Ovary (tissue), 9 donors: ENCODE data around the gene RERE. TPM values are rescaled to one million over a fixed set of nuclear protein-coding genes. Genes with fewer than 3 reads are reported as not detected.
A peak's percentile ranks its signal among the peaks of the same experiment; 100 is the strongest.

ENCODE experiments used
- DNase-seq, 5 donors: peaks; one replicate each; pipeline ENCODE4 v3.0.0-alpha.2; 2019 to 2020
- H3K27ac ChIP-seq, 2 donors: fragments of 200-600 bp; one replicate each; pipeline versions ENCODE4 v1.5.1 to v1.8.0; 2019 to 2022
- H3K27me3 ChIP-seq: fragments of 200-600 bp; one replicate; pipeline ENCODE4 v1.8.0; 2022
- H3K36me3 ChIP-seq: fragments of 200-600 bp; sonication (generic); one replicate; pipeline ENCODE4 v1.5.1; 2019
- H3K4me1 ChIP-seq: one replicate; pipeline ENCODE4 v1.8.1; 2013; ENCODE audit warnings: mild to moderate bottlenecking, moderate library complexity; ENCODE audit not compliant: insufficient read depth
- H3K4me3 ChIP-seq: fragments of 200-600 bp; sonication (generic); one replicate; pipeline ENCODE4 v1.5.1; 2017
- H3K9me3 ChIP-seq, 2 donors: fragments of 200-600 bp in 1 of 2; sonication (generic) in 1 of 2; one replicate each; pipeline versions ENCODE4 v1.5.1 to v1.8.1; 2013 to 2019; ENCODE audit warnings: mild to moderate bottlenecking in 1 of 2, moderate library complexity in 1 of 2
- CTCF ChIP-seq, 3 donors: fragments of 450-650 bp in 2 of 3; fragments of 200-600 bp in 1 of 3; IDR thresholded peaks; one replicate each; pipeline versions ENCODE4 v1.5.1 to v1.8.0; 2016 to 2022; ENCODE audit warnings: antibody characterized with exemption in 3 of 3, mild to moderate bottlenecking in 1 of 3
- EP300 ChIP-seq: sonication (generic); formaldehyde crosslinking; IDR thresholded peaks from one replicate; pipeline ENCODE4 v1.6.1; 2017; ENCODE audit warnings: antibody characterized with exemption
- POLR2A ChIP-seq: fragments of 450-650 bp; IDR thresholded peaks from one replicate; pipeline ENCODE4 v1.6.1; 2017; ENCODE audit warnings: antibody characterized with exemption, mild to moderate bottlenecking, moderate library complexity
- whole genome bisulfite sequencing, 3 donors: extraction: QIAGEN DNeasy Blood & Tissue Kit in 1 of 3; methylation state at CpG; one replicate each; pipeline versions ENCODE4 v1.1.5 to v1.1.7; 2013 to 2017; 5-methylcytosine and 5-hydroxymethylcytosine counted together
- intact Hi-C, 4 donors: fragments of 100-400 bp; cut with DNase I; formaldehyde crosslinking; loops; one replicate each; pipeline versions ENCODE4 v1.11.0 to v1.15.1; 2022 to 2023
- polyA plus RNA-seq, 2 donors: library from polyadenylated mRNA; stranded (reverse); fragments of 200-250 nt in 1 of 2; fragments of 350-450 nt in 1 of 2; fragmentation: Illumina TruSeq in 1 of 2; extraction: RNeasy Lipid Tissue Mini Kit (QIAGEN cat#74804) in 1 of 2; gene quantifications; one replicate each; pipeline ENCODE4 v1.2.3, GENCODE V29; 2013 to 2014
- total RNA-seq, 7 donors: library from RNA; depleted of rRNA in 2 of 7; stranded (reverse); fragments of >200 nt in 2 of 7; fragmentation: NEBNext Ultra II Directional in 3 of 7; extraction: Animal tissue kit (Norgen Biotek cat#: 25700) in 3 of 7; gene quantifications; one replicate each; pipeline versions ENCODE4 v1.1.0 to v1.2.4, GENCODE V29; 2016 to 2023
- donor health status: DM: no; HTN: no; CAD: no; lungs with moderate emphysema.
- donor health status: DM: no; HTN: no; CAD: no.
- donor health status: Bipolar disorder and iron deficiency.
- donor health status: DM: yes; HTN: yes; CAD: no.
- donor health status: DM: no; HTN: no; CAD: no.
- donor health status: DM: yes; HTN: yes; CAD: no.

Gene RERE
- total and polyA plus RNA-seq, 9 donors, result 36.7 to 119 (median 114) TPM

- H3K27me3 ChIP-seq, result no peaks in the 10 kb centered on the region
- peaks cover 18% of the 10 kb centered on the region for H3K4me1 ChIP-seq
- H3K9me3 ChIP-seq, result no peaks in the 10 kb centered on the region
- intact Hi-C loops, result loop anchor here in 1 of 4 donors (10.0 kb wide), 1 partner anchor 49 kb away; no protein-coding TSS in a partner anchor
- peak in 2 of 5 donors; percentile 29 to 40 for DNase-seq
- WGBS, 3 donors, result 80 to 90% (median 85%) methylated on average over 24 of the region's 24 CpGs
- H3K27ac ChIP-seq, result peak overlapping the region in 1 of 2 donors; percentile 11
- H3K36me3 ChIP-seq, result no peaks in the 10 kb centered on the region
- TF ChIP-seq EP300 (no peak), POLR2A (no peak), CTCF (IDR thresholded peaks at IDR 0.05) (no peak)
- no peak overlapping the region for H3K4me3 ChIP-seq
These were observed 461.8 kb downstream of the RERE start for GRCh38 chr1:8355439-8356255.

GRCh38 chr1:8354038-8354437, 463.4 kb downstream of the RERE start:
- Histone ChIP-seq H3K9me3 (no peaks in the 10 kb centered on the region), H3K36me3 (no peaks in the 10 kb centered on the region), H3K27ac (no peak overlapping the region), H3K4me3 (no peak overlapping the region), H3K27me3 (no peaks in the 10 kb centered on the region), H3K4me1 (peaks cover 23% of the 10 kb centered on the region)
- WGBS, 3 donors, result 71 to 75% (median 72%) methylated on average over 8 of the region's 8 CpGs
- DNase-seq, result no peak
- no peak for TF ChIP-seq CTCF (IDR thresholded peaks at IDR 0.05)
- TF ChIP-seq EP300, result no peak
- TF ChIP-seq POLR2A, result no peak
- intact Hi-C loops, result loop anchor here in 1 of 4 donors (10.0 kb wide), 1 partner anchor 51 kb away; no protein-coding TSS in a partner anchor

- H3K27me3 ChIP-seq, result no peaks in the 10 kb centered on the region
- WGBS, 3 donors, result 19 to 28% (median 26%) methylated on average over 21 of the region's 21 CpGs
- intact Hi-C loops, result loop anchor here in 1 of 4 donors (10.0 kb wide), 1 partner anchor 52 kb away; no protein-coding TSS in a partner anchor
- H3K4me1 ChIP-seq, result peaks cover 23% of the 10 kb centered on the region
- peak overlapping the region in 1 of 2 donors; percentile 65 for H3K27ac ChIP-seq
- no peak for TF ChIP-seq EP300
- no peak for TF ChIP-seq POLR2A
- no peak for TF ChIP-seq CTCF (IDR thresholded peaks at IDR 0.05)
- no peaks in the 10 kb centered on the region for H3K9me3 ChIP-seq
- H3K36me3 ChIP-seq, result no peaks in the 10 kb centered on the region
- no peak overlapping the region for H3K4me3 ChIP-seq
- peak in 3 of 5 donors; percentile 30 to 57 (median 48) for DNase-seq
These were observed 464.3 kb downstream of the RERE start for GRCh38 chr1:8352886-8353785.

- peak overlapping the region in 1 of 2 donors; percentile 65 for H3K27ac ChIP-seq
- WGBS, 3 donors, result 7 to 24% (median 14%) methylated on average over 15 of the region's 15 CpGs
- H3K36me3 ChIP-seq, result no peaks in the 10 kb centered on the region
- H3K4me3 ChIP-seq, result no peak overlapping the region
- intact Hi-C loops, result loop anchor here in 1 of 4 donors (10.0 kb wide), 1 partner anchor 52 kb away; no protein-coding TSS in a partner anchor
- peaks cover 23% of the 10 kb centered on the region for H3K4me1 ChIP-seq
- peak in 3 of 5 donors; percentile 37 to 44 (median 40) for DNase-seq
- H3K27me3 ChIP-seq, result no peaks in the 10 kb centered on the region
- TF ChIP-seq EP300, result no peak
- no peak for TF ChIP-seq CTCF (IDR thresholded peaks at IDR 0.05)
- no peak for TF ChIP-seq POLR2A
- H3K9me3 ChIP-seq, result no peaks in the 10 kb centered on the region
These were observed 465.0 kb downstream of the RERE start for GRCh38 chr1:8352471-8352845.
